Activated naive CD4-positive, alpha-beta T cell treated with anti-CD3 and anti-CD28 coated beads, Interleukin-2, amount 50 U/mL, for 16 hours (primary cell): Measurements from ENCODE around the gene ATG4B.
A peak's percentile ranks its signal among the peaks of the same experiment; 100 is the strongest.

Experiments used
- DNase-seq: peaks from one replicate; pipeline ENCODE4 v3.0.0-alpha.2; 2020

The ATG4B gene

GRCh38 chr2:241613017-241613780 is 24.3 kb upstream of the ATG4B start:
- DNase-seq: no peak

DNA sequence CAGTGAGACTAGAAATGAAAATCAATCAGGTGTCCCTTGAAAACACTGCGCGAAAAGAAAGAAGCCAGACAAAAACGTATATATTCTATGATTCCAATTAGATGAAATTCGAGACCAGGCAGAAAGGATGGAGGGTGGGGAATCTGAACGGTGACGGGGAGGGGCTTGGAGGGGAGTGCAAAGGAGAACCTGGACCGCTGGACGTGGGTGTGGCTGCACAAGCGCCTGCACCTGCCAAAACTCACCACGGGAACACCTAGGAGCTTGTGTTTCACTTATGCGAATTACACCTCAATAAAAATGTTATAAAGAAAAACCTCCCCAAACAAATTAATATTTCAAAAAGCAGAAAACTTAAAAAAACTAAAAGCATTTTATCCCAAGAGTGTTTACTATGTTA is 22.5 kb upstream of the ATG4B start:
- no peak for DNase-seq

DNA sequence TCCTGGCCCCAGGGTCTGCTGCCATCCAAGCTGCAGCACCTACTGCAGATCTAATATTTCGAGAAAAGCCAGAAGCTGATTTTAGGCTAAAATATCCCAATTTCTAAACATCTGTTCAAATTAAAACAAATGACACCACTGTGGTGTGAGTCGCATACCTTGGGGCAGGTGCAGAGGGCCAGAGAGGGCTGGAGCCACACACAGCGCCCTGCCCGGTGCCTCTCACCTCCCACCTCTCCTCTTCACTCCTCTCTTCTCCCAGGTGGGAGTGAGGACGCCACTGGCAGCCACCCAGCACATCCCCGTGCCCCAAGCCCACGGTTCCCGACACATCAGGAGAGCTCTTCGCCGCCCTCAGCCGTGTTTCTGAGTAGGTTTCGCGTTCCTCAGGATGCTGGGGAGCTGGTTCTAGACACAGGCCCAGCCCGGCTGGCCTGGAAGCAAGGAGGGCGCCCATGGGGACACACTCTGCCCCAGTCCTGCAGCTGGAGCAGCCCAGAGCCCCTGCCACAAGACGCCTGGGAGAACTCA is 21.9 kb upstream of the ATG4B start:
- no peak for DNase-seq

DNA sequence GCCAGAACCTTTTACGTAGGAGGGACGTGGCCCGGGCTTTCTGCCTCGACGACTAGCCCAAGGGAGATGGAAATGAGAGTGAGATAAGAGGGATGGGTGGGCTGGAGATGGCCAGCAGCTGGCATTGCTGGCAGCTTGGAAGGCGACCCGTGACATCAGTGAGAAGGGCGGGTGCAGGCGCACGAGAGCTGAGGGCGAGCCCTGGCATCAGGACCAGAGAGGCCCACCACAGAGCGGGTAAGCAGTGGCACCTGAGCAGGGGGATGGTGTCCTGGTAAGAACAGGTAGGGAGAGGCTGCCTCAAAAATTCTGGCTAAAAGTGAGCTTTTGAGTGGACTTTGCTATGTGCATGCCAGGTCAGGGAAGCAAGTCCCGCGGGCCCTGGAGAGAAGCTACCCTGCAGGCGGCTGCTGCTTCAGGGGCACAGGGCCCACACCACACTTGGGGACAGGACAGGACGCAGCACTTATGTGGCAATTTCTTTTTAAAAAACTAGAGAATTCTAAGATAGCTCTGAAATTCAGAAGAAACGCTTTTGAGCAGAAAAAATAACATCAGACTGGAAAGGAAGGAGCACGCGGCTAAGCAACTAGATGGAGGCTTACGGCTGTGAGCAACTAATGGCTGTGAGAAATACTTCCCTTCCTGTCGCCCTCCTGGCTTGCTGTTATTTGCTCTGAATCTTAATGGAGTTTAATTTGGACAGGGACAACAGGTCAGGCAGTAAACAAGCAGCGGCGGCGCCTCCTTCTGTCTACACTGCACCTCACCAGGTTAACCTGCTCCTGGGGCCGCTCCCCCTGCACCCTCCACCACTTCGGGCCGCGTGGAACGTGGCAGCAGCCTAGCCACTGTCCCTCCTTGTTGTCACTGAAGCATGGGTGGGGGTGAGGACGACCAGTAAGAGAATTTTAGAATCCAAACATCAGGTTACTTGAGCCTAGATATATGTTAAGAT is 21.0 kb upstream of the ATG4B start:
- DNase-seq: no peak

- DNase-seq: no peak
Observed at GRCh38 chr2:241617431-241618154, 19.9 kb upstream of the ATG4B start.

DNA sequence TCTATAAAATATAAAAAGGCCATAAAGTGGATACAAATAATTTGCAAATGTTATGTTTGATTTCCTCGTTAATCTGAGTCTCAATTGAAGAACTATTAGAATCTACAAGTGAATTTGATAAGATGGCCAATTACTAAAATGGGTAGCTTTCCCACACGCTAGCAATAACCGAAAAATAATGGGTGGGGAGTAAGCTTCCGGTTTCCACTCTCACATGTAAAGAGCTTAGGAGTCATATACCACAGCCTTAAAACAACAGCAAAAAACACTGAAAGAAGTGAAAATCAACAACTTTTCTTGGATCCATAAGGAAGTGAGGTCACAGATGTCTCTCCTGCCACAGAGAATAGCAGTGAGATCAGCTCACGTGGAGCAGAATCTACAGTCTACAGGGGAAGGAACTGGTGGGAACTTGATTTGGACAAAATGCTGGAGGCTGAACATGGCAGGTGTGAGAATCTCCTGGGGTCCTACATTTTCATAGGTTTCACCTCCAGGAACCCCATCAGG is 19.1 kb upstream of the ATG4B start:
- no peak for DNase-seq

DNA sequence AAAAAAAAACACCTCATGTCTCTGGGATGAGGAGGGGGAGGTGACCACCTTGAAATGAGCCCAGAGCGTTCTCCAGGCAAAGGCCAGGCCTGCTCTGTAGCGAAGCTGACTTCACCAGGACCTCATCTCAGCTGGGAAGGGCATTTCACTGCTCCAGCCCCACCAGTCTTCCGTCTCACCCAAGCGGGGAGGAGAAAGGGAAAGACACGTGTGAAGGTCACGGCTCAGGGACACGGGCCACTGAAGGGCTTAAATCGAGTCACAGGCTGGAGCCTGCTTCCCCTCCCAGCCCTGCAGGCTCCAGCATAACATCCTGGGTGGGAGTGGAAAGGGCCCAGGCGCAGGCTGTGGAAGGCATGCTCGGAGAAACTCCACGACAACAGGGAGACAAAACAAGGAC is 18.7 kb upstream of the ATG4B start:
- no peak for DNase-seq

GRCh38 chr2:241619597-241620418 is 17.7 kb upstream of the ATG4B start:
- peak; percentile 38 for DNase-seq

GRCh38 chr2:241620419-241620769 is 17.1 kb upstream of the ATG4B start:
- peak; percentile 74 for DNase-seq

DNA sequence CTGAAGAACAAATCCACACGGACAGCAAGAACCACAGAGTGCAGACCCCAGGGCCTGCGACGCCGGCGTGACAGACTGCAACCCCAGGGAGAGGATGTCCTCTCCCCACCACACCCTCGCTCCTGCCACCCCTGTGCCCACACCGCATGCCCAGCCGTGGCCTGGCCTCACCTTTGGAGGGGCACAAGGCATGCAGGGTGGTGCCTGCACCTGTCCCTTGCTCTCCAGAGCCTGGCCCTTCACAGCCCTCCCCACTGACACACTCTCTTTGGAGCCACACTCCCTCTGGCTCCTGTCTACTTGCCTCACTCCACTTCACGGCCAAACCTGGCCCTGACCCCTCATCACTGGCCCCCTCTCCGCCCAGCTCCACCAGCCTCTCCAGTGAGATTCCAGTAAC is 9.8 kb upstream of the ATG4B start:
- DNase-seq: no peak

- DNase-seq: no peak
Observed at GRCh38 chr2:241629762-241630435, 7.6 kb upstream of the ATG4B start.

DNA sequence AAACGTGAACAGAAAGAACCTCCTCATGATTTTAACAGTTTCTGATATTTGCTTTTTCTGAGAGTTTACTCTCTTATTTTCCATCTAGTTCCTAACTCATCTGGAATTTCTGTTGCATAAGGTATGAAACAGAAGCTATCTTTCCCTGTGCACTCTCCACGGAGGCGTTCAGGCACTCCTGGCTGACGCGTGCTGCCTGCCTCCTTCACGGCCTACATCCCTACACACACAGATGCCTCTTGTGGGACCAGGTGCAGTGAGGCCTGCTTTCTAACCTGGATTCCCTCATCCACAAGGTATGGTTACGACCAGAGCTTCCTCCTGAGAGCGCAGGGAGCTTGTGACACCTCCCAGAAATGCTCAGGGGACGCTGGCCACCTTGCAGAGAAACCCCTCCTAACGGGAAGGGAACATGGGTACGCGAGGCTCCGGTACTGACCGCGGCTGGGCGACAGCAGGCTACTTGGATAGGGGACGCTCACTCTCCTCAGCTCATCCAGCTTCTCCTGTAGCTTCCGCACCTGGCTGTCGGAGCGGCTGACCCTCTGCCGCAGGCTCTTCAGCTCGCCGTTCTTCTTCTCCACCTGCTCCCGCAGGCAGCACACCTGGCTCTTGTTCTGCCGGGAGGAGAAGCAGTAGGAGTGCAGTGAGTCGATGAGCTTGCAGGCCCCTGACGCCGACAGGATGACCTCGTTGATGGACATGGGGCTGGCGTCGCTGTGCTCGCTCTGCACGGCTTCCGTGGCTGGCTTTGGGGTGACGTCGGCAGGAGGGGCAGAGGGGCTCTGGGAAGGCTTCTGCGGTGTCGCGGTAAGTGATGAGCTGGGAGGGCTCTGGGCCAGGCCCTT is 4.8 kb upstream of the ATG4B start:
- DNase-seq: no peak

DNA sequence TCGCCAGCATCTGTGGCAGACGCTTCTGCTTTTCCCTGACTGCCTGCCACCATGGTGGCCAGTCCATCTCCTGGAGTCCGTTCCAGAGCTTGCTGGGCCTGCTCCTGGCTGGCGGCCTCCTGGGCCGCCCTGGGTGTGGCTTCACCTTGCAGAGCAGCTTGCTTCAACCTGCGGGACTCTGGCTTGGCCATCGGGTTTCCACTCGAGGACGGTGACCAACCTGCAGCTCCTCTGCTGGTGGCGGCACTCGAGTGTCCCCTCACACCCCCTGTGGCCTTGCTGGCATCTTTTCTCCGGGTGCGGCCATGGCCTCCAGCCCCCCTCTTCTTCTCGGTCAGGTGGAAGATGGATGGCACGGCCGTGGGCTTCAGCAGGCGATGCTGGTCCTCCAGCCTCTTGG is 3.9 kb upstream of the ATG4B start:
- no peak for DNase-seq

GRCh38 chr2:241635756-241636155 is 1.7 kb upstream of the ATG4B start:
- DNase-seq: no peak

DNA sequence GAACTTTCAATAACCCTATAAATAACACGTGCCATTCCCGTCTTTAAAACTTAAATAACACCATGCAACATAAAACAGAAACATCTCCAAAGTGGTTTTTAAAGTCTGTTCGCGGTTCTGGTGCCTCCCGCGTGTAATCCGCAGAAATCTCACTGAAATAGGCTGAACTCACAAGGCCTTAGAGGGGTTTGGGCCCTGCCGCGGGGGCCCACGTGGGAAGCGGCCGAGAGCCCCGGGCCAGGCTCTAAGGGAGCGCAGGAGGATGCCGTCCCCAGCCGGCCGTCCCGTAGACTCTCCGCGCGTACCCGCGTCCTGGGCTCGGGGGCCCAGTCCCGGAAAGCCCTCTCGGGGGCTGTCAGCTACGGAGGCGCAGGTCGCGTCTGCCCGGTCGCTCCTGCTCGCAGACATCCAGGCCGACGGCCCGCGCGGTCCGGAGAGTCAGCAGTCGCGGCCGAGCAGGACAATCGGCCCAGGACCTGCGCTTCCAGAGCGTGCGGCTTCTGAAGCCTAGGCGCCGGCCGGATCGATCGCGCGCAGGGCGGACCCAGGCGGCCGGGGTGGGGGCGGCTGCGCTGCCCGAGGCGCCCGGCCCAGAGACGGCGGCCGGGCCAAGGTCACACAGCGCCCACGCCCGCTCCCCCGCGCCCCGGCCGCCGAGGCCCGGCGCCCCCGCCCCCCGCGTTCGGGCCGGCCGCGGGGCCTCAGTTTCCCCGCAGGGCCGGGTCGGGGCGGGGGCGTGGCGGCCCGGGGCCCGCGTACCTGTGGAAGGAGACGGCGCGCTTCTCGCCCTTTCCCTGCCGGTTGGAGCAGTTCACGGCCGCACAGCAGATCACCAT is 1.1 kb upstream of the ATG4B start:
- peak; percentile 30 for DNase-seq

GRCh38 chr2:241637795-241638660 is 535 bp downstream of the ATG4B start:
- peak; percentile 58 for DNase-seq

DNA sequence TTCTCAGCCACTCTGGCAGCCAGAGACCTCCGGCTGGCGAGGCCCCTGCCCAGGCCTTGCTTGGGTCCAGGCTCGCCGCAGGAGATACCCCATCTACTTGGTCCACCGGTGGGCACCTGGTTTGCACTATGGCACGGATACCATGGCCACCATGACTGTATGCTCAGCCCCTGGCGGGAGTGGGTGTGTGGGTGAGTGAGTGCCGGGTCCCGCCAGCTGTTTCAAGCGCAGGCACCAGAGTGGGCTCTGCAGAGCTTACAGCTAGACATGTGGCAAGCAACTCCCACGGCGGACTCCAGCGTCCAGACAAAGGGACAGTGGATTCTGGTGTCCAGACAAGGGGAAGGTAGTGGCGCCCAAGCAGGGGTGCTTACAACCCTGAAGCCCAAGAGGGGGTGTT is 1.4 kb downstream of the ATG4B start:
- no peak for DNase-seq

- DNase-seq: no peak
Observed at GRCh38 chr2:241639385-241639784, 1.9 kb downstream of the ATG4B start.
